ENCODE measurements around the gene MAN1A2. TPM values are rescaled to one million over a fixed set of nuclear protein-coding genes. Genes with fewer than 3 reads are reported as not detected.

Gene MAN1A2
- polyA plus RNA-seq, 1 experiment: 40.7 TPM

- no peak for TF ChIP-seq CTCF (IDR thresholded peaks at IDR 0.05; ENCODE audit: low read depth, low read length)
- no peak for DNase-seq (ENCODE audit: low read depth, low spot score)
- CTCF ChIA-PET: interaction anchor here (0.9 to 1.0 kb wide), 2 partner anchors 268 to 321 kb away, joined by 3 read pairs; no protein-coding TSS in a partner anchor
- H3K27me3 ChIP-seq (ENCODE audit: control insufficient read depth, insufficient read depth, low read length): no peaks in the 10 kb centered on the region
- H3K4me3 ChIP-seq (ENCODE audit: low read depth, low read length): no peak overlapping the region
- no peaks in the 10 kb centered on the region for H3K9me3 ChIP-seq (ENCODE audit: control insufficient read depth, insufficient read depth, low read length)
- H3K27ac ChIP-seq (ENCODE audit: low read depth, low read length): no peak overlapping the region
- POLR2A ChIA-PET: no interaction called here
Measured at GRCh38 chr1:117336088-117336817, 31.0 kb upstream of the MAN1A2 start.

GRCh38 chr1:117339866-117340700 lies 27.2 kb upstream of the MAN1A2 start:
- TF ChIP-seq CTCF (IDR thresholded peaks at IDR 0.05; ENCODE audit: low read depth, low read length): no peak
- H3K9me3 ChIP-seq (ENCODE audit: control insufficient read depth, insufficient read depth, low read length): no peaks in the 10 kb centered on the region
- ChIA-PET CTCF (interaction anchor here (0.5 to 2.2 kb wide), 3 partner anchors 56 to 420 kb away, joined by 3 to 8 read pairs (median 3); no protein-coding TSS in a partner anchor), POLR2A (no interaction called here)
- no peaks in the 10 kb centered on the region for H3K27me3 ChIP-seq (ENCODE audit: control insufficient read depth, insufficient read depth, low read length)
- no peak overlapping the region for H3K27ac ChIP-seq (ENCODE audit: low read depth, low read length)
- H3K4me3 ChIP-seq (ENCODE audit: low read depth, low read length): no peak overlapping the region
- DNase-seq (ENCODE audit: low read depth, low spot score): peak; percentile 41

- CTCF ChIA-PET: interaction anchor here (0.5 to 2.2 kb wide), 4 partner anchors 57 to 419 kb away, joined by 3 to 8 read pairs (median 3); no protein-coding TSS in a partner anchor
- Histone ChIP-seq H3K9me3 (ENCODE audit: control insufficient read depth, insufficient read depth, low read length) (no peaks in the 10 kb centered on the region), H3K27me3 (ENCODE audit: control insufficient read depth, insufficient read depth, low read length) (no peaks in the 10 kb centered on the region), H3K27ac (ENCODE audit: low read depth, low read length) (no peak overlapping the region), H3K4me3 (ENCODE audit: low read depth, low read length) (no peak overlapping the region)
- POLR2A ChIA-PET: no interaction called here
- DNase-seq (ENCODE audit: low read depth, low spot score): no peak
- TF ChIP-seq CTCF (IDR thresholded peaks at IDR 0.05; ENCODE audit: low read depth, low read length): no peak
Measured at GRCh38 chr1:117341123-117341522, 26.1 kb upstream of the MAN1A2 start.

- Histone ChIP-seq H3K9me3 (ENCODE audit: control insufficient read depth, insufficient read depth, low read length) (no peaks in the 10 kb centered on the region), H3K4me3 (ENCODE audit: low read depth, low read length) (no peak overlapping the region), H3K27me3 (ENCODE audit: control insufficient read depth, insufficient read depth, low read length) (no peaks in the 10 kb centered on the region), H3K27ac (ENCODE audit: low read depth, low read length) (no peak overlapping the region)
- no peak for DNase-seq (ENCODE audit: low read depth, low spot score)
- TF ChIP-seq CTCF (IDR thresholded peaks at IDR 0.05; ENCODE audit: low read depth, low read length): no peak
- ChIA-PET POLR2A (no interaction called here), CTCF (interaction anchor here (0.6 to 1.2 kb wide), 5 partner anchors 15 to 277 kb away, joined by 3 to 4 read pairs (median 3); no protein-coding TSS in a partner anchor)
Measured at GRCh38 chr1:117342397-117342796, 24.9 kb upstream of the MAN1A2 start.

Measured in AG04450 (cell line).